ENCODE results near the gene MPRIP.

MPRIP gene

GRCh38 chr17:17236295-17237025, 194.2 kb downstream of the MPRIP start:
- Mint-ChIP-seq H3K27me3 (no peaks in the 10 kb centered on the region), H3K27ac (peak overlapping the region; percentile 99), H3K4me1 (ENCODE audit: low read depth) (peaks cover 45% of the 10 kb centered on the region), H3K4me3 (peak overlapping the region; percentile 96), H3K9me3 (no peaks in the 10 kb centered on the region), H3K36me3 (ENCODE audit: low read depth) (peaks cover 9% of the 10 kb centered on the region)

DNA sequence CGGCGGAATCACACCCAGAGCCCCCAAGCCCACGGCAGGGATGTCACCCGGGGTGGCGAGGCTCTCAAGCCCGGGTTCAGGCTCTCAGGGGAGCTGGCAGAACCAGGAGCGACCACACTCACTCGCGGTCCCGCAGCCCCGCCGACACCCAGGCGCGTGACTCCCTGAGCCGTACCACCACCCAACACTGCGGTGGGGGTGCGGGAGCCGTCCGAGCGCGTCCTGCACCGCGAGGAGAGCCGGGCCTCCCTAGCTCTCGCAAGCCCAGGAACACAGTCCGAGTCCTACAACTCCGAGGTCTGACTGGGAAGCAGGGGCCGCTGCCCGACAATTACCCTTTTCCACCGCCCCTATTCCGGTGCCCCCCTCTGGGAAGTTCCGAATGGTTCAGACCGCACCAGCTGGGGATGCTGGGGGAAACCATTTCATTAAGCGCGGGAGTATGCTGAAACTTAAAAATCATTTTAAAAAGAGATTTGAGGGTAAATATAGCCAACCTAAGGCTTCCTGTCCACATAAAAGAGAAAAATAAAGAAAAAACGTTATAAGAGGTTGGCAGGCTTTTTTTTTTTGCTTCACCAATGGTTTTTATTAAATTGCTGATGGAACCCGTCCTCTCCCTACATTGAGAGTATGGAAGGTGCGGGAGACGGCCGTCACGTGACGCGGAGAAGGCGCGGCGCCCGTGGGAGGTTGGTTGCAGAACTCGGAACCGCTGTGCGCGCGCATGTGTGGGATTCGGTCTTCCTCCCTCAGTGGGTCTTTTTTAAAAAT, 195.0 kb downstream of the MPRIP start, which contains the start of gene FLCN:
FLCN (minus strand) TSS at position 143 of the 774 bp plus-strand sequence. CDS start 9,031 bp downstream, outside the sequence.
- Mint-ChIP-seq H3K9me3 (no peaks in the 10 kb centered on the region), H3K4me1 (ENCODE audit: low read depth) (peaks cover 45% of the 10 kb centered on the region), H3K4me3 (peak within 1 kb of the TSS; percentile 96), H3K27me3 (no peaks in the 10 kb centered on the region), H3K36me3 (ENCODE audit: low read depth) (peaks cover 2% of the 10 kb centered on the region), H3K27ac (peak within 1 kb of the TSS; percentile 99)

DNA sequence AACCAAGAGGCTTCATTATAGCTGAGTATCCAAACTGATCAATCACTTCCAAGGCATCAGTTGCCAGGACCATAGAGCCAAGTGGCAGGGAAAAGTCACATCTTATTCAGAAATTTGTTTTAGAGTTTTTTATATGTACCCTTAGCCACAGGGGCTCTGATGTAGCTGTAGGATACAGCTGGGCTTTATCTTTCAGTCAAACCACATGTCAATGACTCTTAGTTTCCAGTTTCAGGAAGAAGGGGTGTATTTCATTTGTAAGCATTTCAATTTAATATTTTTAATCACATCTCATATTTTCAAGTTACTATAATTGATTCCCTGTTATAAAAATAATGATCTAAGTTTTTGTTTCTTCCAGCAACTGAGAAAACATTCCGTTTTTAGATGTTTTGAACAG, 197.6 kb downstream of the MPRIP start:
- Mint-ChIP-seq H3K4me1 (ENCODE audit: low read depth) (peaks cover 45% of the 10 kb centered on the region), H3K4me3 (no peak overlapping the region), H3K27ac (no peak overlapping the region), H3K36me3 (ENCODE audit: low read depth) (no peaks in the 10 kb centered on the region), H3K27me3 (no peaks in the 10 kb centered on the region), H3K9me3 (no peaks in the 10 kb centered on the region)

DNA sequence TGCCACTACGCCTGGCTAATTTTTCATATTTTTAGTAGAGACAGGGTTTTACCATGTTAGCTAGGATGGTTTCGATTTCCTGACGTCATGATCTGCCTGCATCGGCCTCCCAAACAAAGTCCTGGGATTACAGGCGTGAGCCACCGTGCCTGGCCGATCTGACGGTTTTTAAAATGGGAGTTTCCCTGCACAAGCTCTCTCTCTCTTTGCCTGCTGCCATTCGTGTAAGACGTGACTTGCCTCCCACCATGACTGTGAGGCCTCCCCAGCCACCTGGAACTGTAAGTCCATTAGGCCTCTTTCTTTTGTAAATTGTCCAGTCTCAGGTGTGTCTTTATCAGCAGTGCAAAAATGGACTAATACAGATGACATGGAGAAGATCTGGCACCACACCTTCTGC, 199.4 kb downstream of the MPRIP start:
- Mint-ChIP-seq H3K27me3 (no peaks in the 10 kb centered on the region), H3K36me3 (ENCODE audit: low read depth) (peaks cover 9% of the 10 kb centered on the region), H3K4me1 (ENCODE audit: low read depth) (peaks cover 29% of the 10 kb centered on the region), H3K9me3 (no peaks in the 10 kb centered on the region), H3K27ac (no peak overlapping the region), H3K4me3 (no peak overlapping the region)

GRCh38 chr17:17242246-17242645, 200.0 kb downstream of the MPRIP start:
- H3K9me3 Mint-ChIP-seq, result no peaks in the 10 kb centered on the region
- no peak overlapping the region for H3K27ac Mint-ChIP-seq
- no peak overlapping the region for H3K4me3 Mint-ChIP-seq
- H3K27me3 Mint-ChIP-seq, result no peaks in the 10 kb centered on the region
- peaks cover 15% of the 10 kb centered on the region for H3K36me3 Mint-ChIP-seq (ENCODE audit: low read depth)
- H3K4me1 Mint-ChIP-seq (ENCODE audit: low read depth), result peaks cover 27% of the 10 kb centered on the region
